Measurements from ENCODE around the gene FAM120B. TPM values are rescaled to one million over a fixed set of nuclear protein-coding genes. Genes with fewer than 3 reads are reported as not detected.

FAM120B gene
- total and polyA plus RNA-seq, 2 donors (not counting 1 experiment from before 2014, with no cell fraction given) = 14.4 to 19.3 TPM

DNA sequence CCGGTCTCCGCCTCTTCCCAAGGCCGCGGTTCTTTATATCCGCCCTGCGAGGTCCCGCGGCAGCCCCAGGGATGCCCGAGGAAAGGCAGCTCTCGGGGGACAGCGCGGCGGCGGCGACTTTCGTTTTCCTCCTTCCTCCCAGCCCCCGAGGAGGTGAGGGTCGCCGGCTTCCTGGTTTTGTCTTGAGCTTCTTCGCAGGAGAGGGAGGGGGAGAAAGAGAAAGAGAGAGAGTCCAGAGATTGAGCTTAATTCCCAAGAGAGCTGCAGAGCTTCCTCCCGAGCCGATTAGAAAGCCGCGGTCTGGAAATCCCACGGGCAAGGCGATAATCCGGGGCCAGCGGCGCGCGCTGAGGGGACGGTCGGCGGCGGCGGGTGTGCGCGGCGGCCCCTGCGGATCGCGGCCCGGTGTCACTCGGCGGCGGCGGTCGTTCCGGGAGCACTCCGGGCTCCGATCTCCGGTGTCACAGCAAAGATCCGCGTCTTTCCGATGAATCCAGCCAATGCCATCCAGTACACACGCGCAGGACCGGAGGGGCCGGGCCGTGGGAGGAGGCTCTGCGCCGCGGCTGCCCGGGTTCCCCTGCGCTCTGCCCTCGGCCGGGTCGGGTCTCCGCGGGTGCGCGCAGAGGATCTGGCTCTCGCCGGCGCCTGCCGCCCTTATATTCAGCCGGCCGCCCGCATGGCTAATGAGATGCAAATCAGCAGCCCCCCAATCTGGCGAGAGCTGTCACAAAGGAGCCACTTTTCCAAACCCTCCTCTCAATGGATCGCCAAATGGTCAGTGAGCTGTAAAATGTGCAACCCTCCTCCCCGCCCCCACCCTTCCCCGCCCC is 16.0 kb upstream of the FAM120B start, which contains the start of gene DLL1:
DLL1 (minus strand) TSS at position 783 of the 833 bp plus-strand sequence. CDS start 939 bp downstream, outside the sequence.
- Histone ChIP-seq H4K20me1 (ENCODE audit: control insufficient read depth, extremely low read depth, insufficient read depth, low read length) (no peaks in the 10 kb centered on the region), H3K27ac (ENCODE audit: insufficient read depth, low read length) (no peak within 1 kb of the TSS), H3K4me1 (ENCODE audit: control insufficient read depth, extremely low read depth, insufficient read depth, low read length) (peaks cover under 1% of the 10 kb centered on the region), H3K27me3 (ENCODE audit: control insufficient read depth, insufficient read depth, low read length) (peaks cover 51% of the 10 kb centered on the region), H3K9me3 (ENCODE audit: control insufficient read depth, insufficient read depth, low read depth, low read length) (no peaks in the 10 kb centered on the region), H3K4me3 (replicated peaks in 1 of 4; ENCODE audit: control extremely low read depth in 1 of 4, insufficient read depth in 1 of 4, low read depth in 3 of 4, low read length in 4 of 4) (peak within 1 kb of the TSS; percentile 46 to 69 (median 50)), H2AFZ (ENCODE audit: low read length) (no peak within 1 kb of the TSS), H3K79me2 (ENCODE audit: control insufficient read depth, insufficient read depth, low read length) (no peaks in the 10 kb centered on the region), H3K9ac (ENCODE audit: insufficient read depth, low read length) (peak within 1 kb of the TSS; percentile 51), H3K36me3 (ENCODE audit: control insufficient read depth, insufficient read depth, low read length) (no peaks in the 10 kb centered on the region), H3K4me2 (ENCODE audit: extremely low read depth, insufficient read depth, low read length) (peak within 1 kb of the TSS; percentile 83)
- peak in 1 of 2 donors; percentile 37 for DNase-seq (ENCODE audit: low read depth in 2 of 2)
- TF ChIP-seq, protein P1, sequence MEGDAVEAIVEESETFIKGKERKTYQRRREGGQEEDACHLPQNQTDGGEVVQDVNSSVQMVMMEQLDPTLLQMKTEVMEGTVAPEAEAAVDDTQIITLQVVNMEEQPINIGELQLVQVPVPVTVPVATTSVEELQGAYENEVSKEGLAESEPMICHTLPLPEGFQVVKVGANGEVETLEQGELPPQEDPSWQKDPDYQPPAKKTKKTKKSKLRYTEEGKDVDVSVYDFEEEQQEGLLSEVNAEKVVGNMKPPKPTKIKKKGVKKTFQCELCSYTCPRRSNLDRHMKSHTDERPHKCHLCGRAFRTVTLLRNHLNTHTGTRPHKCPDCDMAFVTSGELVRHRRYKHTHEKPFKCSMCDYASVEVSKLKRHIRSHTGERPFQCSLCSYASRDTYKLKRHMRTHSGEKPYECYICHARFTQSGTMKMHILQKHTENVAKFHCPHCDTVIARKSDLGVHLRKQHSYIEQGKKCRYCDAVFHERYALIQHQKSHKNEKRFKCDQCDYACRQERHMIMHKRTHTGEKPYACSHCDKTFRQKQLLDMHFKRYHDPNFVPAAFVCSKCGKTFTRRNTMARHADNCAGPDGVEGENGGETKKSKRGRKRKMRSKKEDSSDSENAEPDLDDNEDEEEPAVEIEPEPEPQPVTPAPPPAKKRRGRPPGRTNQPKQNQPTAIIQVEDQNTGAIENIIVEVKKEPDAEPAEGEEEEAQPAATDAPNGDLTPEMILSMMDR (conservative IDR thresholded peaks at IDR 0.05 in 1 of 2, IDR thresholded peaks at IDR 0.05 in 1 of 2; ENCODE audit: low read depth in 1 of 2, low read length in 2 of 2) = no peak
- no peak for TF ChIP-seq EZH2 (IDR thresholded peaks at IDR 0.05; ENCODE audit: low read length, missing control alignments)

DNA sequence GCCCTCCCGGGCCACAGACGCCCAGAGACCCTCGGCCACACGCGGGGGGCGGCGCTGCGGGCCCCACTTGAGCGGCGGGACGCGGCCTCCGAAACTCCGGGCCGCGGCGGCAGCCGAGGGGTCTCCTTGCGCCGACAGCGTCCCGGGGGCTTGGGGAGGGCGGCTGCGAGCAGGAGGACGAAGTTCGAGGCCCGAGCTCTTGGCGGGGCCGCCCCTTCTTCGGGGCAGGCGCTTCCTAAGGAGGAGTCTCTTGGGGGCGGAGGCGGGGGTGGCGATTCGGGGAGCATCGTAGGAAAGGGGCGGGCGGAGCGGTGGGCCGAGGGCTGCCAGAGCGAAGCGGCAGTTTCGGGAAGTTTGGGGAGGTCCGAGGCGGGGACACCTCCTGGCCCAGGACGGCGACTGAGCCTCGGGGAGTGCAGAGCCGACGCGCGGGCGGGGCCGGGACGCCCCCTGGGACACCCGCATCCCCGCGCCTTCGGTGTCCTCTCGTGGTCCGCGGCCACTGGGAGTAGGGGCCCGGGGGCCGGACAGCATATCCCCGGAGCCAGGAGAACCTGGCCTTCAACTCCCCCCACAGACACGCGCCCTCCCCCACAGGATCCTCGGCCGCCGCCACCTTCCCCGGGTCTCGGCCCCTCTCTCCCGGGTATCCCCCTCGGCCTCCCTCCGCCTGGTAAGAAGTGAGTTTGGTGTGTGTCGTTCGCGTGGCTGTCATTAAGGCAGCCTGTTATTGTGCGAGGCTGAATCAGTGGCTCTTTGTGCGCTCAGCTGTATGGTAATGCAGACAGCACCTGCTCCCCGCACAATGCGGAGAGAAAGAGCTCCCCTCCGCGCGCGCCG is 15.1 kb upstream of the FAM120B start:
- no peaks in the 10 kb centered on the region for H3K79me2 ChIP-seq (ENCODE audit: control insufficient read depth, insufficient read depth, low read length)
- H3K4me2 ChIP-seq (ENCODE audit: extremely low read depth, insufficient read depth, low read length) = peak overlapping the region; percentile 57
- H3K27me3 ChIP-seq (ENCODE audit: control insufficient read depth, insufficient read depth, low read length) = peaks cover 60% of the 10 kb centered on the region
- H3K4me3 ChIP-seq (replicated peaks in 1 of 4; ENCODE audit: control extremely low read depth in 1 of 4, insufficient read depth in 1 of 4, low read depth in 3 of 4, low read length in 4 of 4) = peak overlapping the region in 3 of 4 experiments; percentile 2 to 69 (median 36)
- no peaks in the 10 kb centered on the region for H3K36me3 ChIP-seq (ENCODE audit: control insufficient read depth, insufficient read depth, low read length)
- H3K4me1 ChIP-seq (ENCODE audit: control insufficient read depth, extremely low read depth, insufficient read depth, low read length) = peaks cover 2% of the 10 kb centered on the region
- H3K9ac ChIP-seq (ENCODE audit: insufficient read depth, low read length) = peak overlapping the region; percentile 29
- H4K20me1 ChIP-seq (ENCODE audit: control insufficient read depth, extremely low read depth, insufficient read depth, low read length) = no peaks in the 10 kb centered on the region
- no peaks in the 10 kb centered on the region for H3K9me3 ChIP-seq (ENCODE audit: control insufficient read depth, insufficient read depth, low read depth, low read length)
- no peak overlapping the region for H2AFZ ChIP-seq (ENCODE audit: low read length)
- TF ChIP-seq EZH2 (IDR thresholded peaks at IDR 0.05; ENCODE audit: low read length, missing control alignments) = peak; percentile 75
- TF ChIP-seq, protein P1 (conservative IDR thresholded peaks at IDR 0.05 in 1 of 2, IDR thresholded peaks at IDR 0.05 in 1 of 2; ENCODE audit: low read depth in 1 of 2, low read length in 2 of 2) = no peak
- no peak overlapping the region for H3K27ac ChIP-seq (ENCODE audit: insufficient read depth, low read length)
- DNase-seq (ENCODE audit: low read depth in 2 of 2) = no peak

DNA sequence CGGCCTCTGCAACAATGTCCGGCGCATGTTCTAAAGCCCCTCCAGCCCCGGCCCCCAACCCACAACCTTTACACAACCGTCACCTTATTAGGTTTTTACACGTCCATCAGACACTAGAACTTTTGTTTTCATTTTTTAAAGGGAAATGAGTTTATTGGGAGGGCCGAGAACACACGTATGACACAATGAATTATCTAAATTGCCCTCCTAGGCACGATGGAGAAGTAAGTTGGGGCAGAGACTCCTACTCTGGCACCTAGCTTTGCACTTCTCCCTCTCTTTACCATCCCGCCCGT is 14.5 kb upstream of the FAM120B start:
- DNase-seq (ENCODE audit: low read depth in 2 of 2) = no peak
- Histone ChIP-seq H4K20me1 (ENCODE audit: control insufficient read depth, extremely low read depth, insufficient read depth, low read length) (no peaks in the 10 kb centered on the region), H2AFZ (ENCODE audit: low read length) (no peak overlapping the region), H3K79me2 (ENCODE audit: control insufficient read depth, insufficient read depth, low read length) (no peaks in the 10 kb centered on the region), H3K4me2 (ENCODE audit: extremely low read depth, insufficient read depth, low read length) (peak overlapping the region; percentile 50), H3K9me3 (ENCODE audit: control insufficient read depth, insufficient read depth, low read depth, low read length) (no peaks in the 10 kb centered on the region), H3K4me3 (replicated peaks in 1 of 4; ENCODE audit: control extremely low read depth in 1 of 4, insufficient read depth in 1 of 4, low read depth in 3 of 4, low read length in 4 of 4) (peak overlapping the region in 1 of 4 experiments; percentile 69), H3K4me1 (ENCODE audit: control insufficient read depth, extremely low read depth, insufficient read depth, low read length) (peaks cover 2% of the 10 kb centered on the region), H3K27me3 (ENCODE audit: control insufficient read depth, insufficient read depth, low read length) (peaks cover 66% of the 10 kb centered on the region), H3K27ac (ENCODE audit: insufficient read depth, low read length) (no peak overlapping the region), H3K9ac (ENCODE audit: insufficient read depth, low read length) (no peak overlapping the region), H3K36me3 (ENCODE audit: control insufficient read depth, insufficient read depth, low read length) (no peaks in the 10 kb centered on the region)
- TF ChIP-seq EZH2 (IDR thresholded peaks at IDR 0.05; ENCODE audit: low read length, missing control alignments) = no peak
- TF ChIP-seq, protein P1 (conservative IDR thresholded peaks at IDR 0.05 in 1 of 2, IDR thresholded peaks at IDR 0.05 in 1 of 2; ENCODE audit: low read depth in 1 of 2, low read length in 2 of 2) = no peak
